Fibroblast of lung (primary cell): Measurements from ENCODE around the gene CFAP90. TPM values are rescaled to one million over a fixed set of nuclear protein-coding genes. Genes with fewer than 3 reads are reported as not detected.

Source experiments
- DNase-seq, 2 donors: peaks; one replicate each; pipeline versions ENCODE4 v3.0.0 to v3.0.0-alpha.2; 2010; ENCODE audit warnings: low read depth in 2 of 2
- H2AFZ ChIP-seq: 2 replicates; pipeline ENCODE4 v1.5.1; 2012; ENCODE audit warnings: low read length, control low read depth, inconsistent platforms
- H3K27ac ChIP-seq: 2 replicates; pipeline ENCODE4 v1.5.1; 2011; ENCODE audit warnings: low read length, control low read depth; ENCODE audit not compliant: insufficient read depth
- H3K27me3 ChIP-seq: 2 replicates; pipeline ENCODE4 v1.5.1; 2011; ENCODE audit warnings: mild to moderate bottlenecking, low read length; ENCODE audit not compliant: control insufficient read depth, insufficient read depth
- H3K36me3 ChIP-seq: 2 replicates; pipeline ENCODE4 v1.5.1; 2011; ENCODE audit warnings: low read length; ENCODE audit not compliant: control insufficient read depth, insufficient read depth
- H3K4me1 ChIP-seq: 2 replicates; pipeline ENCODE4 v1.5.1; 2011; ENCODE audit warnings: low read length; ENCODE audit not compliant: control insufficient read depth, insufficient read depth; ENCODE audit errors: extremely low read depth
- H3K4me2 ChIP-seq: 2 replicates; pipeline ENCODE4 v1.5.1; 2011; ENCODE audit warnings: low read length, control low read depth; ENCODE audit not compliant: insufficient read depth; ENCODE audit errors: extremely low read depth
- H3K4me3 ChIP-seq, 4 experiments: fragments of 200-600 bp in 1 of 4; sonication (generic) in 1 of 4; replicated peaks in 1 of 4; 2 replicates each; pipeline ENCODE4 v1.5.1; 2011 to 2016; ENCODE audit warnings: low read length in 4 of 4, low read depth in 3 of 4, mild to moderate bottlenecking in 3 of 4, control low read depth in 2 of 4, inconsistent platforms in 1 of 4, mixed read lengths in 1 of 4; ENCODE audit not compliant: insufficient read depth in 1 of 4; ENCODE audit errors: control extremely low read depth in 1 of 4
- H3K79me2 ChIP-seq: 2 replicates; pipeline ENCODE4 v1.5.1; 2012; ENCODE audit warnings: mild to moderate bottlenecking, low read length, inconsistent platforms; ENCODE audit not compliant: control insufficient read depth, insufficient read depth
- H3K9ac ChIP-seq: 2 replicates; pipeline ENCODE4 v1.5.1; 2011; ENCODE audit warnings: mild to moderate bottlenecking, low read length, control low read depth; ENCODE audit not compliant: insufficient read depth
- H3K9me3 ChIP-seq: 2 replicates; pipeline ENCODE4 v1.5.1; 2012; ENCODE audit warnings: low read depth, low read length; ENCODE audit not compliant: control insufficient read depth, insufficient read depth
- H4K20me1 ChIP-seq: 2 replicates; pipeline ENCODE4 v1.5.1; 2011; ENCODE audit warnings: low read length; ENCODE audit not compliant: control insufficient read depth, insufficient read depth; ENCODE audit errors: extremely low read depth
- EZH2 ChIP-seq: IDR thresholded peaks from 2 replicates; pipeline ENCODE4 v1.5.1; 2012; ENCODE audit warnings: low read length, control low read depth, mild to moderate bottlenecking; ENCODE audit errors: missing control alignments
- polyA plus RNA-seq, 2 donors: library from polyadenylated mRNA; depleted of rRNA in 1 of 2; stranded (reverse) in 1 of 2; unstranded in 1 of 2; fragments of >200 nt; gene quantifications; 2 replicates each; pipeline ENCODE4 v1.2.1, GENCODE V29; 2011 to 2012; ENCODE audit warnings: missing spikeins in 1 of 2
- total RNA-seq: library from RNA; depleted of rRNA; stranded (reverse); fragments of >200 nt; gene quantifications from 2 replicates; pipeline ENCODE4 v1.2.1, GENCODE V29; 2014
- TF ChIP-seq, protein P1 (sequence below), 2 donors: IDR thresholded peaks in 1 of 2; conservative IDR thresholded peaks in 1 of 2; 1 replicate in 1 of 2; 2 replicates in 1 of 2; pipeline ENCODE4 v1.5.1; 2011 to 2012; ENCODE audit warnings: low read length in 2 of 2, control low read depth in 1 of 2, inconsistent platforms in 1 of 2, low read depth in 1 of 2, mild to moderate bottlenecking in 1 of 2

CFAP90 gene
- total and polyA plus RNA-seq, 2 donors (not counting 1 experiment from before 2014, with no cell fraction given): not detected

DNA sequence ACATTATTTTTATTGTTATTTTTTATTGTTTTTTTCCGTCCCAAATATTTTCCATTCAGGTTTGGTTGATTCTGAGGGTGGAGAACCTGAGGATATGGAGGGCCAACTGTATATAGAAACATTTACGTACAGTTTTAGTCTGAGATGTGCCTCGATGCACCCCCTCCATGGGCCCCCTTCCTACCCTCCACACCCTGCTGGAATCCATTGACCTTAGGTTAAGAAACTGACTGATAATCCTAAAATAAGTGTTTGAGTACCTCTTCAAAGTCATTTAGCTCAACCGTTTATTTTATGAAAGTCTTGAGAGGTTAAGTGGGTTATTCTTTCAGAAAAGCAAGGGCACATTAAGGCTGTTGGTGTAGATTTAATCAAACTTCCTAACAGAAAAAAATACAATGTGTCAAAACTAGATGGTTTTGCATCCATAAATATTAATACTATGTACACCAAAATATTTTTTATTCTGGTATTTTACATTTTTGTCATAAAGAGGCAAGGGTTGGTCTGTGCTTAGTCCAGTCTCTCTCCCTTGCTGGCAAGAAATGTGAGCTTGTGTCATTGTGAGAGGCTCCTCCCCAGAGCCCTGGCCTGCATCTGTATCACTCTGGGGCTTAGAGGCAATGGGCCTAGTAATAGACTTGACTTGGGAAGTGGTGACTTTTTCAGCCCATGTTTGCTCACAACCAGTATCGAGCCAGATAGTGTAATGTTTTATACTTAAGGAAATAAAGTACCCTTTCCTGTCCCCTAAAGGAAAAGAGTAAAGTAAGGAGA is 33.7 kb upstream of the CFAP90 start:
- no peak for DNase-seq
- no peak overlapping the region for H3K9ac ChIP-seq
- H3K4me3 ChIP-seq: no peak overlapping the region
- H4K20me1 ChIP-seq: no peaks in the 10 kb centered on the region
- H3K27ac ChIP-seq: no peak overlapping the region
- H3K4me1 ChIP-seq: no peaks in the 10 kb centered on the region
- TF ChIP-seq EZH2: no peak
- TF ChIP-seq, protein P1, sequence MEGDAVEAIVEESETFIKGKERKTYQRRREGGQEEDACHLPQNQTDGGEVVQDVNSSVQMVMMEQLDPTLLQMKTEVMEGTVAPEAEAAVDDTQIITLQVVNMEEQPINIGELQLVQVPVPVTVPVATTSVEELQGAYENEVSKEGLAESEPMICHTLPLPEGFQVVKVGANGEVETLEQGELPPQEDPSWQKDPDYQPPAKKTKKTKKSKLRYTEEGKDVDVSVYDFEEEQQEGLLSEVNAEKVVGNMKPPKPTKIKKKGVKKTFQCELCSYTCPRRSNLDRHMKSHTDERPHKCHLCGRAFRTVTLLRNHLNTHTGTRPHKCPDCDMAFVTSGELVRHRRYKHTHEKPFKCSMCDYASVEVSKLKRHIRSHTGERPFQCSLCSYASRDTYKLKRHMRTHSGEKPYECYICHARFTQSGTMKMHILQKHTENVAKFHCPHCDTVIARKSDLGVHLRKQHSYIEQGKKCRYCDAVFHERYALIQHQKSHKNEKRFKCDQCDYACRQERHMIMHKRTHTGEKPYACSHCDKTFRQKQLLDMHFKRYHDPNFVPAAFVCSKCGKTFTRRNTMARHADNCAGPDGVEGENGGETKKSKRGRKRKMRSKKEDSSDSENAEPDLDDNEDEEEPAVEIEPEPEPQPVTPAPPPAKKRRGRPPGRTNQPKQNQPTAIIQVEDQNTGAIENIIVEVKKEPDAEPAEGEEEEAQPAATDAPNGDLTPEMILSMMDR (conservative IDR thresholded peaks at IDR 0.05 in 1 of 2, IDR thresholded peaks at IDR 0.05 in 1 of 2; ENCODE audit: low read depth in 1 of 2, low read length in 2 of 2): no peak
- no peaks in the 10 kb centered on the region for H3K27me3 ChIP-seq
- peaks cover 3% of the 10 kb centered on the region for H3K36me3 ChIP-seq
- no peak overlapping the region for H2AFZ ChIP-seq
- H3K79me2 ChIP-seq: peaks cover 1% of the 10 kb centered on the region
- no peaks in the 10 kb centered on the region for H3K9me3 ChIP-seq
- no peak overlapping the region for H3K4me2 ChIP-seq

DNA sequence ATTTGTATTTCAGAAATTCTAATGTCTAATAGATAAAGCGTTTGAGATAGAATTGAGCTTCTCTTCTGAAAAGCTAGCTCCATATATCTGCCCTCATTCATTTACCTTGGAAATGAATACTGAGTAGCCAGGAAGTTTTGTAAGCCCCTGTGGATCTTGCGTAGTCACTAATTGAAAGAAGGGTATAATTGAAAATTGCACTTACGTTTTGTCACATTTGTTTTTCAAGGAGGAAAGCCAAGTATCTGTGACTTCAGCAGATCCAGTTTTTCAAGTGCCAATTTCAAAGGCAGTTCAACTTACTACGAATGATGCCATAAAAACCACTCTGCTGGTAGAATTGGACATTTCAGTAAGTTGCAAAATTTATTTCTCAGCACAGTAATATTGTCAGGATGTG is 32.0 kb upstream of the CFAP90 start:
- peaks cover 3% of the 10 kb centered on the region for H3K79me2 ChIP-seq
- H3K4me2 ChIP-seq: no peak overlapping the region
- TF ChIP-seq EZH2: no peak
- TF ChIP-seq, protein P1 (conservative IDR thresholded peaks at IDR 0.05 in 1 of 2, IDR thresholded peaks at IDR 0.05 in 1 of 2; ENCODE audit: low read depth in 1 of 2, low read length in 2 of 2): no peak
- no peaks in the 10 kb centered on the region for H3K9me3 ChIP-seq
- H3K4me1 ChIP-seq: peaks cover 3% of the 10 kb centered on the region
- no peak overlapping the region for H3K27ac ChIP-seq
- H3K9ac ChIP-seq: no peak overlapping the region
- H3K27me3 ChIP-seq: no peaks in the 10 kb centered on the region
- no peak for DNase-seq
- H2AFZ ChIP-seq: no peak overlapping the region
- H3K4me3 ChIP-seq: no peak overlapping the region
- H4K20me1 ChIP-seq: no peaks in the 10 kb centered on the region
- H3K36me3 ChIP-seq: peaks cover 6% of the 10 kb centered on the region

DNA sequence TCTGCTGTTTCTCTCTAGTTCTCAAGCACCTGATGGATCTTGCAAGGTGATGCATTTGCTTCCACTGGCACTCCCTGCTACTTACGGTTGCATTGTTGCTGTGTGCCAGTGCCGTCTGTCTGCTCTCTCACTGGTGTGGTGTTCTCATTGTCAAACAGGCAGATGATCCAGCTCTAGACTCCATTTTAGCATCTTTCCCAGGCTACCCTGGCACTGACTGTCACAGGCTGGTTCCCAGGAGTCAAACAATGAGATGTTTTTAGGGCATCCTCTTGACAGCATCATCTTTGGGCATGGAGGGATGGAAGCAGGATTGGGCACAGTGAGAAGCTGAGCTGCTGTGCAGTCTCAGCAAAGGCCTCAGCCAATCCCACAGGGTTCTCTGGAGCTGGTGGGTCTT is 30.9 kb upstream of the CFAP90 start:
- Histone ChIP-seq H3K4me3 (no peak overlapping the region), H3K27me3 (no peaks in the 10 kb centered on the region), H3K27ac (no peak overlapping the region), H2AFZ (no peak overlapping the region), H3K4me2 (no peak overlapping the region), H3K79me2 (peaks cover 3% of the 10 kb centered on the region), H3K4me1 (peaks cover 4% of the 10 kb centered on the region), H3K36me3 (peaks cover 6% of the 10 kb centered on the region), H4K20me1 (no peaks in the 10 kb centered on the region), H3K9me3 (no peaks in the 10 kb centered on the region), H3K9ac (no peak overlapping the region)
- TF ChIP-seq, protein P1 (conservative IDR thresholded peaks at IDR 0.05 in 1 of 2, IDR thresholded peaks at IDR 0.05 in 1 of 2; ENCODE audit: low read depth in 1 of 2, low read length in 2 of 2): no peak
- TF ChIP-seq EZH2: no peak
- DNase-seq: no peak
